Left ventricle myocardium inferior (tissue), 1 donor: ENCODE measurements around the gene CPNE5. TPM values are rescaled to one million over a fixed set of nuclear protein-coding genes. Genes with fewer than 3 reads are reported as not detected.

Experiments used
- DNase-seq: peaks from one replicate; pipeline ENCODE4 v3.0.0-alpha.2; 2020
- H3K27ac ChIP-seq: fragments of 200-600 bp; replicated peaks from 2 replicates; pipeline ENCODE4 v1.8.0; 2021
- H3K27me3 ChIP-seq: fragments of 200-600 bp; 2 replicates; pipeline ENCODE4 v1.8.0; 2021; ENCODE audit warnings: low read depth
- H3K36me3 ChIP-seq: fragments of 200-600 bp; 2 replicates; pipeline ENCODE4 v1.8.0; 2021
- H3K4me1 ChIP-seq: fragments of 200-600 bp; 2 replicates; pipeline ENCODE4 v1.8.0; 2021
- H3K4me3 ChIP-seq: fragments of 200-600 bp; 2 replicates; pipeline ENCODE4 v1.8.0; 2021; ENCODE audit warnings: mild to moderate bottlenecking, moderate library complexity
- H3K9me3 ChIP-seq: fragments of 200-600 bp; replicated peaks from 2 replicates; pipeline ENCODE4 v1.8.0; 2021
- CTCF ChIP-seq: fragments of 200-600 bp; IDR thresholded peaks from 2 replicates; pipeline ENCODE4 v1.8.0; 2021; ENCODE audit warnings: antibody characterized with exemption, mild to moderate bottlenecking, borderline replicate concordance
- intact Hi-C: fragments of 100-400 bp; cut with micrococcal nuclease; formaldehyde crosslinking; loops from one replicate; pipeline ENCODE4 v1.11.0; 2022
- total RNA-seq: library from RNA; stranded (reverse); fragmentation: NEBNext Ultra II Directional; extraction: Animal tissue kit (Norgen Biotek cat#: 25700); gene quantifications from one replicate; pipeline ENCODE4 v1.2.1, GENCODE V29; 2021
- donor health status: DM: no; HTN: yes; CAD: no; lungs with severe emphysema.

The CPNE5 gene
- total RNA-seq, 1 donor from 2014 or later, result 26.5 TPM

- no peak for TF ChIP-seq CTCF
- Histone ChIP-seq H3K27me3 (no peaks in the 10 kb centered on the region), H3K4me1 (peaks cover under 1% of the 10 kb centered on the region), H3K27ac (no peak overlapping the region), H3K36me3 (no peaks in the 10 kb centered on the region), H3K4me3 (no peak overlapping the region), H3K9me3 (no peaks in the 10 kb centered on the region)
- DNase-seq, result no peak
- intact Hi-C loops, result no loop called here
These were observed 34.0 kb downstream of the CPNE5 start for GRCh38 chr6:36805096-36805797.

- Histone ChIP-seq H3K4me1 (no peaks in the 10 kb centered on the region), H3K36me3 (no peaks in the 10 kb centered on the region), H3K9me3 (no peaks in the 10 kb centered on the region), H3K27ac (no peak overlapping the region), H3K27me3 (no peaks in the 10 kb centered on the region), H3K4me3 (no peak overlapping the region)
- TF ChIP-seq CTCF, result no peak
- intact Hi-C loops, result no loop called here
- no peak for DNase-seq
These were observed 34.7 kb downstream of the CPNE5 start for GRCh38 chr6:36804563-36804962.

GRCh38 chr6:36803908-36804307, 35.3 kb downstream of the CPNE5 start:
- no peak for TF ChIP-seq CTCF
- Histone ChIP-seq H3K4me1 (no peaks in the 10 kb centered on the region), H3K27ac (no peak overlapping the region), H3K9me3 (no peaks in the 10 kb centered on the region), H3K36me3 (peaks cover 1% of the 10 kb centered on the region), H3K27me3 (no peaks in the 10 kb centered on the region), H3K4me3 (no peak overlapping the region)
- no peak for DNase-seq
- intact Hi-C loops, result no loop called here

GRCh38 chr6:36803482-36803881, 35.8 kb downstream of the CPNE5 start:
- no peak overlapping the region for H3K27ac ChIP-seq
- H3K27me3 ChIP-seq, result no peaks in the 10 kb centered on the region
- H3K36me3 ChIP-seq, result peaks cover 5% of the 10 kb centered on the region
- no peaks in the 10 kb centered on the region for H3K9me3 ChIP-seq
- DNase-seq, result no peak
- TF ChIP-seq CTCF, result no peak
- no peaks in the 10 kb centered on the region for H3K4me1 ChIP-seq
- H3K4me3 ChIP-seq, result no peak overlapping the region
- intact Hi-C loops, result no loop called here

GRCh38 chr6:36800223-36801076, 38.8 kb downstream of the CPNE5 start:
- Histone ChIP-seq H3K4me1 (no peaks in the 10 kb centered on the region), H3K4me3 (no peak overlapping the region), H3K27me3 (no peaks in the 10 kb centered on the region), H3K9me3 (no peaks in the 10 kb centered on the region), H3K27ac (no peak overlapping the region), H3K36me3 (peaks cover 10% of the 10 kb centered on the region)
- TF ChIP-seq CTCF, result no peak
- intact Hi-C loops, result no loop called here
- no peak for DNase-seq
